GM12878 (cell line): Measurements from ENCODE around the gene CENPF. TPM values are rescaled to one million over a fixed set of nuclear protein-coding genes. Genes with fewer than 3 reads are reported as not detected.

Experiments used
- ATAC-seq: fragments of 200-7000 bp; cut with Tn5 transposase; 3 replicates; pipeline ENCODE4 v1.9.1; 2020; ENCODE audit warnings: mild to moderate bottlenecking, moderate library complexity
- BruUV-seq: library from RNA; stranded (reverse); fragments of 400-500 nt; replicated peaks from 2 replicates; lab custom pipeline; 2021; lab: Mats Ljungman, UMichigan
- CTCF ChIA-PET: fragments of 300-600 bp; sonication (Branson Sonifier 250); formaldehyde crosslinking; extraction: SDS; loops from one replicate; lab custom pipeline; 2021; ENCODE audit warnings: inconsistent platforms; lab: Yijun Ruan, JAX
- POLR2A ChIA-PET: fragments of 350-600 bp; formaldehyde crosslinking; extraction: SDS; loops from one replicate; lab custom pipeline; 2021; ENCODE audit warnings: inconsistent platforms; lab: Charles Lee
- RAD21 ChIA-PET: fragments of 300-600 bp; sonication (Branson Sonifier 250); formaldehyde crosslinking; loops from one replicate; lab custom pipeline; 2023; ENCODE audit warnings: antibody characterized with exemption; ENCODE audit not compliant: unreplicated experiment; lab: Charles Lee
- SMC1A ChIA-PET: fragments of 300-600 bp; sonication (Branson Sonifier 250); formaldehyde crosslinking; loops from one replicate; lab custom pipeline; 2023; ENCODE audit not compliant: unreplicated experiment, uncharacterized antibody; lab: Charles Lee
- DNase-seq: peaks from one replicate; pipeline ENCODE4 v3.0.0-alpha.2; 2011; ENCODE audit warnings: low read depth, low spot score
- FAIRE-seq: peaks from 3 replicates; lab custom pipeline; 2011; peaks lifted over from hg19 to GRCh38; lab: Jason Lieb, UNC
- H2AFZ ChIP-seq: 2 replicates; pipeline ENCODE4 v1.6.0; 2011; ENCODE audit warnings: low read depth, low read length, control low read depth; ENCODE audit not compliant: control insufficient read depth
- H3K27ac ChIP-seq: 2 replicates; pipeline ENCODE4 v1.5.1; 2011; ENCODE audit warnings: control low read depth; ENCODE audit not compliant: control insufficient read depth, insufficient read depth
- H3K27me3 ChIP-seq, 2 experiments: replicated peaks in 1 of 2; 2 replicates each; pipeline versions ENCODE4 v1.6.0 to v1.6.1; 2011; ENCODE audit warnings: low read length in 1 of 2; ENCODE audit not compliant: control insufficient read depth in 2 of 2, insufficient read depth in 2 of 2
- H3K36me3 ChIP-seq, 2 experiments: 2 replicates each; pipeline ENCODE4 v1.5.1; 2011; ENCODE audit warnings: low read length in 1 of 2; ENCODE audit not compliant: control insufficient read depth in 2 of 2, insufficient read depth in 2 of 2
- H3K4me1 ChIP-seq: 2 replicates; pipeline ENCODE4 v1.6.1; 2011; ENCODE audit warnings: mild to moderate bottlenecking, low read length, moderate library complexity, mixed read lengths; ENCODE audit not compliant: control insufficient read depth, insufficient read depth
- H3K4me2 ChIP-seq: 2 replicates; pipeline ENCODE4 v1.6.0; 2011; ENCODE audit warnings: control low read depth; ENCODE audit not compliant: control insufficient read depth, insufficient read depth
- H3K4me3 ChIP-seq: fragments of 200-600 bp; sonication (generic); 2 replicates; pipeline ENCODE4 v1.5.1; 2016
- H3K79me2 ChIP-seq: 2 replicates; pipeline ENCODE4 v1.6.0; 2011; ENCODE audit warnings: low read length; ENCODE audit not compliant: control insufficient read depth, insufficient read depth
- H3K9ac ChIP-seq: 2 replicates; pipeline ENCODE4 v1.8.0; 2011; ENCODE audit warnings: low read length, control low read depth, mixed read lengths; ENCODE audit not compliant: control insufficient read depth, insufficient read depth
- H3K9me3 ChIP-seq: replicated peaks from 3 replicates; pipeline ENCODE4 v1.5.1; 2011; ENCODE audit warnings: mild to moderate bottlenecking, low read length; ENCODE audit not compliant: control insufficient read depth, insufficient read depth
- H4K20me1 ChIP-seq: 2 replicates; pipeline ENCODE4 v1.6.0; 2011; ENCODE audit not compliant: control insufficient read depth, insufficient read depth
- CBX3 ChIP-seq: fragments of 200-600 bp; sonication (generic); IDR thresholded peaks from 2 replicates; pipeline ENCODE4 v1.6.1; 2016; ENCODE audit warnings: low read depth, borderline replicate concordance
- CEBPB ChIP-seq, 2 experiments: fragments of 150-350 bp in 1 of 2; IDR thresholded peaks; 2 replicates each; pipeline ENCODE4 v1.6.1; 2012 to 2014; ENCODE audit warnings: low read depth in 2 of 2, low read length in 2 of 2, borderline replicate concordance in 1 of 2, inconsistent platforms in 1 of 2
- FOXK2 ChIP-seq: fragments of 450-650 bp; IDR thresholded peaks from 2 replicates; pipeline ENCODE4 v1.6.1; 2017; ENCODE audit warnings: mild to moderate bottlenecking, moderate library complexity
- GABPA ChIP-seq: IDR thresholded peaks from 2 replicates; pipeline ENCODE4 v1.6.1; 2014; ENCODE audit warnings: antibody characterized with exemption, low read depth, mild to moderate bottlenecking, inconsistent platforms
- IRF5 ChIP-seq: fragments of 450-650 bp; IDR thresholded peaks from 2 replicates; pipeline ENCODE4 v1.6.1; 2017; ENCODE audit warnings: borderline replicate concordance
- LARP7 ChIP-seq: fragments of 450-650 bp; IDR thresholded peaks from 2 replicates; pipeline ENCODE4 v1.6.1; 2017; ENCODE audit warnings: mild to moderate bottlenecking
- POU2F2 ChIP-seq: IDR thresholded peaks from 3 replicates; pipeline ENCODE4 v1.6.1; 2011; ENCODE audit warnings: low read depth, mild to moderate bottlenecking, low read length, borderline replicate concordance
- SREBF1 ChIP-seq: IDR thresholded peaks from 2 replicates; pipeline ENCODE4 v1.6.1; 2012; ENCODE audit warnings: mild to moderate bottlenecking, low read length
- ZBTB4 ChIP-seq: fragments of 450-650 bp; formaldehyde crosslinking; IDR thresholded peaks from 2 replicates; pipeline ENCODE4 v1.4.0; 2022; ENCODE audit warnings: mild to moderate bottlenecking, moderate library complexity
- ZNF24 ChIP-seq: fragments of 450-650 bp; IDR thresholded peaks from 2 replicates; pipeline ENCODE4 v1.6.1; 2017; ENCODE audit warnings: antibody characterized with exemption, mild to moderate bottlenecking
- WGBS: methylation state at CpG from one replicate; pipeline ENCODE4 v1.1.6; 2016; ENCODE audit warnings: low lambda C conversion rate; ENCODE audit not compliant: insufficient replicate concordance, insufficient coverage; ENCODE audit errors: missing lambda C conversion rate; 5-methylcytosine and 5-hydroxymethylcytosine counted together
- in situ Hi-C: fragments of 300-500 bp; cut with MboI; formaldehyde crosslinking; loops from 9 replicates; pipeline ENCODE4 v1.14.3; 2018; ENCODE audit warnings: mixed read lengths
- intact Hi-C: fragments of 100-400 bp; cut with micrococcal nuclease; formaldehyde crosslinking; loops from one replicate; pipeline ENCODE4 v1.14.2; 2022; ENCODE audit not compliant: unreplicated experiment
- polyA plus RNA-seq, 11 experiments: library from polyadenylated mRNA; depleted of rRNA in 4 of 11; unstranded in 6 of 11; stranded (reverse) in 5 of 11; fragments of >200 nt; fragmentation: Nextera tagmentation in 4 of 11; fragmentation: Illumina TruSeq in 1 of 11; extraction: Ambion mirVana in 4 of 11; extraction: Trizol in 1 of 11; gene quantifications; 1 replicate in 1 of 11; 2 replicates in 10 of 11; pipeline versions ENCODE4 v1.2.1 to v1.2.3, GENCODE V29; 2011 to 2016; ENCODE audit warnings: inconsistent platforms in 2 of 11, missing spikeins in 2 of 11, low read depth in 1 of 11
- total RNA-seq, 4 experiments: library from RNA; depleted of rRNA in 3 of 4; stranded (reverse); fragments of >200 nt in 3 of 4; fragmentation: Illumina TruSeq in 1 of 4; extraction: Trizol in 1 of 4; gene quantifications; 2 replicates each; pipeline versions ENCODE4 v1.2.1 to v1.2.3, GENCODE V29; 2013 to 2021

Gene CENPF
- total and polyA plus RNA-seq, 10 of the 15 experiments (the other 5 are each of a cell fraction or from before 2014, with no cell fraction given), result 26.0 to 132 (median 70.5) TPM

- H3K4me1 ChIP-seq, result no peaks in the 10 kb centered on the region
- no peaks in the 10 kb centered on the region for H3K9me3 ChIP-seq
- TF ChIP-seq CBX3 (no peak), CEBPB (IDR thresholded peaks at IDR 0.05; ENCODE audit: borderline replicate concordance in 1 of 2, low read depth in 2 of 2, low read length in 2 of 2) (no peak), POU2F2 (no peak), GABPA (no peak), SREBF1 (no peak), IRF5 (no peak), LARP7 (no peak), FOXK2 (no peak), ZNF24 (no peak), ZBTB4 (no peak)
- H4K20me1 ChIP-seq, result no peaks in the 10 kb centered on the region
- H3K9ac ChIP-seq, result no peak overlapping the region
- no peak overlapping the region for H3K4me3 ChIP-seq
- H3K36me3 ChIP-seq, result no peaks in the 10 kb centered on the region
- ATAC-seq, result no peak
- in situ Hi-C loops (loop anchor here (5.0 kb wide), 1 partner anchor 255 kb away; no protein-coding TSS in a partner anchor), intact Hi-C loops (loop anchor here (5.0 kb wide), 2 partner anchors 325 to 375 kb away; no protein-coding TSS in a partner anchor)
- DNase-seq, result no peak
- ChIA-PET POLR2A (no interaction called here), RAD21 (interaction anchor here (4.9 to 11.2 kb wide), 4 partner anchors 21 to 258 kb away, joined by 27 to 207 read pairs (median 42); no protein-coding TSS in a partner anchor), CTCF (interaction anchor here (1.3 to 20.7 kb wide), 6 partner anchors 61 to 373 kb away, joined by 3 to 597 read pairs (median 4); no protein-coding TSS in a partner anchor), SMC1A (interaction anchor here (0.6 to 11.9 kb wide), 6 partner anchors 16 to 255 kb away, joined by 3 to 292 read pairs (median 4); partner anchors contain the start of gene CENPF)
- no peaks in the 10 kb centered on the region for H3K27me3 ChIP-seq
- no peak overlapping the region for H3K4me2 ChIP-seq
- WGBS, result 43% methylated on average over 5 of the region's 5 CpGs
- no TSS peak for BruUV-seq
- H3K79me2 ChIP-seq, result no peaks in the 10 kb centered on the region
- H3K27ac ChIP-seq, result no peak overlapping the region
- no peak for FAIRE-seq
- no peak overlapping the region for H2AFZ ChIP-seq
Observed at GRCh38 chr1:214587165-214587564, 15.8 kb upstream of the CENPF start.
